H1 (cell line): ENCODE measurements around the gene PRKRIP1. TPM values are rescaled to one million over a fixed set of nuclear protein-coding genes. Genes with fewer than 3 reads are reported as not detected.

Experiments
- CTCF ChIA-PET: fragments of 300-600 bp; sonication (Branson Sonifier 250); formaldehyde crosslinking; loops from one replicate; lab custom pipeline; 2021; ENCODE audit not compliant: partially characterized antibody; lab: Charles Lee
- POLR2A ChIA-PET: fragments of 300-600 bp; sonication (Branson Sonifier 250); formaldehyde crosslinking; loops from one replicate; lab custom pipeline; 2021; ENCODE audit warnings: inconsistent platforms; ENCODE audit not compliant: partially characterized antibody; lab: Charles Lee
- DNase-seq, 2 experiments: peaks; one replicate each; pipeline versions ENCODE4 v3.0.0 to v3.0.0-alpha.2; 2010 to 2022; ENCODE audit warnings: low spot score in 2 of 2, low read depth in 1 of 2, mixed read lengths in 1 of 2
- FAIRE-seq: peaks from 2 replicates; lab custom pipeline; 2011; peaks lifted over from hg19 to GRCh38; lab: Jason Lieb, UNC
- H2AFZ ChIP-seq: 2 replicates; pipeline ENCODE4 v1.8.1; 2012; ENCODE audit warnings: low read length, inconsistent platforms
- H2AK5ac ChIP-seq: 2 replicates; pipeline ENCODE4 v1.6.1; 2013; ENCODE audit warnings: low read depth, low read length
- H2BK120ac ChIP-seq: replicated peaks from 2 replicates; pipeline ENCODE3; 2013; ENCODE audit warnings: low read depth, low read length, inconsistent platforms
- H2BK12ac ChIP-seq: 2 replicates; pipeline ENCODE4 v1.6.1; 2013; ENCODE audit warnings: low read depth, low read length
- H2BK15ac ChIP-seq: 2 replicates; pipeline ENCODE4 v1.6.1; 2013; ENCODE audit warnings: low read length
- H2BK20ac ChIP-seq: 2 replicates; pipeline ENCODE4 v1.6.1; 2013; ENCODE audit warnings: low read length
- H2BK5ac ChIP-seq: 2 replicates; pipeline ENCODE4 v1.6.1; 2013; ENCODE audit warnings: low read depth, low read length
- H3K14ac ChIP-seq: 2 replicates; pipeline ENCODE4 v1.6.1; 2013; ENCODE audit warnings: inconsistent platforms; ENCODE audit not compliant: insufficient read length
- H3K18ac ChIP-seq: 2 replicates; pipeline ENCODE4 v1.6.1; 2013; ENCODE audit warnings: low read length; ENCODE audit errors: extremely low read depth
- H3K23ac ChIP-seq: 2 replicates; pipeline ENCODE4 v1.6.1; 2013; ENCODE audit warnings: inconsistent platforms; ENCODE audit not compliant: insufficient read length
- H3K23me2 ChIP-seq: 2 replicates; pipeline ENCODE4 v1.6.1; 2013; ENCODE audit warnings: low read depth, low read length
- H3K27ac ChIP-seq: 2 replicates; pipeline ENCODE4 v1.6.1; 2011; ENCODE audit warnings: low read depth, low read length, inconsistent platforms
- H3K27me3 ChIP-seq, 4 experiments: replicated peaks in 1 of 4; 1 replicate in 1 of 4; 2 replicates in 3 of 4; pipeline versions ENCODE4 v1.6.1 to v1.8.1; 2011 to 2013; ENCODE audit warnings: low read length in 3 of 4, mild to moderate bottlenecking in 3 of 4, inconsistent platforms in 2 of 4, mixed read lengths in 2 of 4, moderate library complexity in 1 of 4; ENCODE audit not compliant: control insufficient read depth in 3 of 4, insufficient read depth in 3 of 4; ENCODE audit errors: extremely low read depth in 1 of 4
- H3K36me3 ChIP-seq, 4 experiments: 2 replicates each; pipeline versions ENCODE4 v1.6.1 to v1.8.1; 2011 to 2013; ENCODE audit warnings: mild to moderate bottlenecking in 4 of 4, low read length in 3 of 4, moderate library complexity in 2 of 4, control low read depth in 1 of 4, inconsistent platforms in 1 of 4; ENCODE audit not compliant: insufficient read depth in 4 of 4, control insufficient read depth in 2 of 4
- H3K4ac ChIP-seq: replicated peaks from 2 replicates; pipeline ENCODE3; 2013; ENCODE audit warnings: low read length, low read depth, mixed read lengths, inconsistent platforms; ENCODE audit not compliant: insufficient read length
- H3K4me1 ChIP-seq, 4 experiments: replicated peaks in 1 of 4; 1 replicate in 1 of 4; 2 replicates in 3 of 4; pipeline versions ENCODE4 v1.6.1 to v1.8.1; 2011 to 2013; ENCODE audit warnings: low read length in 3 of 4, inconsistent platforms in 2 of 4, mixed read lengths in 1 of 4; ENCODE audit not compliant: insufficient read depth in 4 of 4, control insufficient read depth in 3 of 4
- H3K4me2 ChIP-seq, 2 experiments: 2 replicates each; pipeline versions ENCODE4 v1.6.1 to v1.8.1; 2011 to 2013; ENCODE audit warnings: low read depth in 2 of 2, low read length in 2 of 2, control low read depth in 1 of 2, inconsistent platforms in 1 of 2, mild to moderate bottlenecking in 1 of 2; ENCODE audit not compliant: insufficient read depth in 1 of 2
- H3K4me3 ChIP-seq, 4 experiments: fragments of 200-600, 300-600 bp in 1 of 4; sonication (generic), shearing (Covaris generic), sonication (Bioruptor Twin) in 1 of 4; 2 replicates each; pipeline versions ENCODE4 v1.5.1 to v1.8.1; 2011 to 2016; ENCODE audit warnings: low read length in 4 of 4, low read depth in 3 of 4, control low read depth in 2 of 4, inconsistent platforms in 2 of 4, mild to moderate bottlenecking in 2 of 4, mixed read lengths in 1 of 4, moderate library complexity in 1 of 4; ENCODE audit not compliant: insufficient read depth in 2 of 4; ENCODE audit errors: extremely low read depth in 1 of 4
- H3K56ac ChIP-seq: replicated peaks from 2 replicates; pipeline ENCODE3; 2013; ENCODE audit warnings: low read depth, mild to moderate bottlenecking, mixed read lengths, low read length, inconsistent platforms; ENCODE audit not compliant: insufficient read length
- H3K79me1 ChIP-seq: 2 replicates; pipeline ENCODE4 v1.6.1; 2013; ENCODE audit warnings: low read depth, low read length, control low read depth
- H3K79me2 ChIP-seq, 2 experiments: 2 replicates each; pipeline versions ENCODE4 v1.6.1 to v1.8.1; 2012 to 2013; ENCODE audit warnings: low read length in 2 of 2, mild to moderate bottlenecking in 2 of 2, inconsistent platforms in 1 of 2; ENCODE audit not compliant: insufficient read depth in 2 of 2, control insufficient read depth in 1 of 2
- H3K9ac ChIP-seq, 4 experiments: replicated peaks in 1 of 4; 1 replicate in 1 of 4; 2 replicates in 3 of 4; pipeline versions ENCODE4 v1.6.1 to v1.8.1; 2011 to 2013; ENCODE audit warnings: low read depth in 3 of 4, low read length in 3 of 4, control low read depth in 2 of 4, mild to moderate bottlenecking in 2 of 4, moderate library complexity in 2 of 4, inconsistent platforms in 1 of 4; ENCODE audit errors: extremely low read depth in 1 of 4
- H3K9me3 ChIP-seq, 2 experiments: 2 replicates each; pipeline versions ENCODE4 v1.6.1 to v1.8.1; 2012 to 2013; ENCODE audit warnings: mild to moderate bottlenecking in 2 of 2, moderate library complexity in 2 of 2, control low read depth in 1 of 2, inconsistent platforms in 1 of 2, low read depth in 1 of 2, low read length in 1 of 2, mixed read lengths in 1 of 2; ENCODE audit not compliant: insufficient read depth in 2 of 2
- H4K20me1 ChIP-seq, 2 experiments: replicated peaks in 1 of 2; 2 replicates each; pipeline versions ENCODE3 to v1.8.1; 2011 to 2013; ENCODE audit warnings: inconsistent platforms in 2 of 2, low read length in 2 of 2, mild to moderate bottlenecking in 1 of 2; ENCODE audit not compliant: insufficient read depth in 2 of 2, control insufficient read depth in 1 of 2
- H4K5ac ChIP-seq: 2 replicates; pipeline ENCODE4 v1.6.1; 2013; ENCODE audit warnings: low read length, low read depth, mixed read lengths, inconsistent platforms; ENCODE audit not compliant: insufficient read length
- H4K8ac ChIP-seq: 2 replicates; pipeline ENCODE4 v1.8.0; 2013; ENCODE audit warnings: mild to moderate bottlenecking, moderate library complexity, low read length, inconsistent platforms; ENCODE audit not compliant: insufficient read depth; ENCODE audit errors: extremely low read depth
- H4K91ac ChIP-seq: replicated peaks from 2 replicates; pipeline ENCODE3; 2013; ENCODE audit warnings: low read length, mixed read lengths, inconsistent platforms; ENCODE audit not compliant: insufficient read length
- CTCF ChIP-seq, 3 experiments: IDR thresholded peaks; 1 replicate in 2 of 3; 2 replicates in 1 of 3; pipeline versions ENCODE4 v1.5.1 to v1.6.1; 2011; ENCODE audit warnings: low read length in 3 of 3, mild to moderate bottlenecking in 3 of 3, inconsistent platforms in 2 of 3, low read depth in 1 of 3, moderate library complexity in 1 of 3; ENCODE audit not compliant: insufficient read depth in 1 of 3; ENCODE audit errors: control extremely low read depth in 1 of 3
- MAX ChIP-seq: IDR thresholded peaks from 2 replicates; pipeline ENCODE4 v1.6.1; 2012; ENCODE audit warnings: inconsistent platforms
- POU5F1 ChIP-seq: IDR thresholded peaks from 2 replicates; pipeline ENCODE4 v1.6.1; 2011; ENCODE audit warnings: low read depth, mild to moderate bottlenecking, low read length, moderate library complexity
- RBBP5 ChIP-seq: IDR thresholded peaks from 2 replicates; pipeline ENCODE4 v1.7.1; 2012; ENCODE audit warnings: low read depth, mild to moderate bottlenecking, inconsistent platforms, low read length, moderate library complexity, borderline replicate concordance
- SAP30 ChIP-seq: fragments of 300-600 bp; sonication (generic); IDR thresholded peaks from 2 replicates; pipeline ENCODE4 v1.7.1; 2012; ENCODE audit warnings: low read length, moderate library complexity, mild to moderate bottlenecking, inconsistent platforms; ENCODE audit not compliant: insufficient read depth, insufficient replicate concordance
- SP1 ChIP-seq: IDR thresholded peaks from 2 replicates; pipeline ENCODE4 v1.6.1; 2011; ENCODE audit warnings: low read depth, low read length
- SUZ12 ChIP-seq: fragments of 200-600 bp; sonication (generic); IDR thresholded peaks from 2 replicates; pipeline ENCODE4 v1.6.1; 2012; ENCODE audit warnings: mild to moderate bottlenecking, inconsistent platforms, low read length, moderate library complexity, mixed read lengths
- YY1 ChIP-seq: IDR thresholded peaks from 2 replicates; pipeline ENCODE4 v1.6.1; 2011; ENCODE audit warnings: low read depth, mild to moderate bottlenecking, low read length
- WGBS, 2 experiments: shearing (Covaris generic) in 1 of 2; methylation state at CpG; one replicate each; pipeline versions ENCODE4 v1.1.6 to v1.1.7; 2013 to 2015; ENCODE audit warnings: low lambda C conversion rate in 2 of 2, mixed read lengths in 2 of 2, inconsistent platforms in 1 of 2, low coverage in 1 of 2, missing lambda C conversion rate in 1 of 2; ENCODE audit not compliant: insufficient replicate concordance in 2 of 2, insufficient coverage in 1 of 2, insufficient read length in 1 of 2; ENCODE audit errors: extremely low coverage in 1 of 2, missing lambda C conversion rate in 1 of 2; 5-methylcytosine and 5-hydroxymethylcytosine counted together
- polyA plus RNA-seq, 7 experiments: library from polyadenylated mRNA; depleted of rRNA in 3 of 7; stranded (reverse) in 5 of 7; unstranded in 2 of 7; fragments of >200 nt in 5 of 7; fragments of 200-250 nt in 2 of 7; gene quantifications; 1 replicate in 5 of 7; 2 replicates in 1 of 7; 4 replicates in 1 of 7; pipeline versions ENCODE4 v1.2.1 to v1.2.3, GENCODE V29; 2011 to 2013; ENCODE audit warnings: missing spikeins in 2 of 7, mixed read lengths in 2 of 7
- total RNA-seq: library from RNA; stranded (reverse); fragmentation: NEBNext Ultra II Directional; extraction: Animal tissue kit (Norgen Biotek cat#: 25700); gene quantifications from 2 replicates; pipeline ENCODE4 v1.2.1, GENCODE V29; 2021

Gene PRKRIP1
- total and polyA plus RNA-seq, 2 of the 8 experiments (the other 6 are each of a cell fraction or from before 2014, with no cell fraction given): 11.1 to 22.0 TPM

GRCh38 chr7:102466097-102466496, 69.9 kb downstream of the PRKRIP1 start:
- peak overlapping the region in 1 of 4 experiments; percentile 82; a peak in 2 of 8 replicates for H3K4me3 ChIP-seq
- peaks cover 0 to 10% (median 1%) of the 10 kb centered on the region in 4 experiments; a peak in 3 of 7 replicates for H3K4me1 ChIP-seq
- peaks cover 5% of the 10 kb centered on the region; the same call in 1 of the 2 replicates for H3K23me2 ChIP-seq
- no peak overlapping the region for H2BK12ac ChIP-seq
- H4K91ac ChIP-seq: no peak overlapping the region
- WGBS, 2 experiments: 96% methylated on average over 7 of the region's 7 CpGs; no CpG with 5 or more reads in 1 of the 2 experiments
- peaks cover 9% of the 10 kb centered on the region for H3K79me1 ChIP-seq
- H3K56ac ChIP-seq: no peak overlapping the region
- H3K9ac ChIP-seq: no peak overlapping the region
- H3K36me3 ChIP-seq: no peaks in the 10 kb centered on the region; a peak in 3 of 8 replicates
- H2BK5ac ChIP-seq: no peak overlapping the region
- CTCF ChIA-PET: interaction anchor here (0.7 to 2.1 kb wide), 5 partner anchors 27 to 178 kb away, joined by 3 to 10 read pairs (median 4); no protein-coding TSS in a partner anchor
- H4K8ac ChIP-seq: no peak overlapping the region
- no peak overlapping the region for H3K14ac ChIP-seq
- H2AFZ ChIP-seq: no peak overlapping the region
- DNase-seq (no peak), FAIRE-seq (no peak)
- H4K5ac ChIP-seq: no peak overlapping the region
- peak overlapping the region; percentile 88 to 98; a peak in 3 of 4 replicates for H3K4me2 ChIP-seq
- no peak overlapping the region for H3K23ac ChIP-seq
- H2BK20ac ChIP-seq: no peak overlapping the region
- POLR2A ChIA-PET: interaction anchor here (1.7 to 3.5 kb wide), 3 partner anchors 10 to 27 kb away, joined by 5 to 11 read pairs (median 6); no protein-coding TSS in a partner anchor
- no peaks in the 10 kb centered on the region for H3K9me3 ChIP-seq
- no peak overlapping the region for H2BK15ac ChIP-seq
- H3K18ac ChIP-seq: no peak overlapping the region
- H3K27ac ChIP-seq: no peak overlapping the region
- TF ChIP-seq SP1 (no peak), SUZ12 (no peak), POU5F1 (no peak), CTCF (IDR thresholded peaks at IDR 0.05; ENCODE audit: control extremely low read depth in 1 of 3, insufficient read depth in 1 of 3, low read depth in 1 of 3, low read length in 3 of 3) (no peak), RBBP5 (no peak), YY1 (no peak), MAX (no peak), SAP30 (no peak)
- H2BK120ac ChIP-seq: no peak overlapping the region
- no peak overlapping the region for H3K4ac ChIP-seq
- peaks cover 0 to 9% of the 10 kb centered on the region in 2 experiments for H4K20me1 ChIP-seq
- H3K27me3 ChIP-seq: no peaks in the 10 kb centered on the region; a peak in 1 of 7 replicates
- H3K79me2 ChIP-seq: peaks cover 0 to 11% of the 10 kb centered on the region in 2 experiments; a peak in 2 of 4 replicates
- H2AK5ac ChIP-seq: no peak overlapping the region
